Lower leg skin (tissue), 4 donors: ENCODE measurements around the gene ZNF207. TPM values are rescaled to one million over a fixed set of nuclear protein-coding genes. Genes with fewer than 3 reads are reported as not detected.
A peak's percentile ranks its signal among the peaks of the same experiment; 100 is the strongest.

ENCODE experiments used
- DNase-seq, 2 donors: peaks; one replicate each; pipeline ENCODE4 v3.0.0-alpha.2; 2019; ENCODE audit warnings: low spot score in 2 of 2
- H3K4me3 ChIP-seq: fragments of 200-600 bp; sonication (generic); 2 replicates; pipeline ENCODE4 v1.5.1; 2017; ENCODE audit warnings: mild to moderate bottlenecking, low read depth; ENCODE audit not compliant: poor library complexity, severe bottlenecking
- CTCF ChIP-seq, 3 donors: fragments of 450-650 bp; IDR thresholded peaks; one replicate each; pipeline ENCODE4 v1.5.1; 2016; ENCODE audit warnings: antibody characterized with exemption in 3 of 3, mild to moderate bottlenecking in 3 of 3, moderate library complexity in 2 of 3
- POLR2A ChIP-seq, 2 donors: fragments of 450-650 bp; IDR thresholded peaks; one replicate each; pipeline ENCODE4 v1.6.1; 2016 to 2017; ENCODE audit warnings: antibody characterized with exemption in 2 of 2, mild to moderate bottlenecking in 1 of 2, moderate library complexity in 1 of 2
- WGBS, 2 donors: methylation state at CpG; one replicate each; pipeline ENCODE4 v1.1.5; 2018; 5-methylcytosine and 5-hydroxymethylcytosine counted together
- intact Hi-C: fragments of 100-400 bp; cut with DNase I; formaldehyde crosslinking; loops from one replicate; pipeline ENCODE4 v1.15.0; 2023; ENCODE audit warnings: low total_unique reads
- total RNA-seq, 4 donors: library from RNA; depleted of rRNA; stranded (reverse); fragments of >200 nt; gene quantifications; one replicate each; pipeline ENCODE4 v1.1.0, GENCODE V29; 2016

ZNF207 gene
- total RNA-seq, 4 donors from 2014 or later: 93.5 to 158 (median 117) TPM

- no peak overlapping the region for H3K4me3 ChIP-seq
- DNase-seq: peak in 1 of 2 donors; percentile 58
- intact Hi-C loops: no loop called here
- TF ChIP-seq CTCF (IDR thresholded peaks at IDR 0.05): no peak
- TF ChIP-seq POLR2A (IDR thresholded peaks at IDR 0.05): no peak
- WGBS, 2 donors: 69% methylated on average over 8 of the region's 8 CpGs
Measured at GRCh38 chr17:32357615-32358014, 7.7 kb downstream of the ZNF207 start.

GRCh38 chr17:32361270-32361669, 11.3 kb downstream of the ZNF207 start:
- H3K4me3 ChIP-seq: no peak overlapping the region
- intact Hi-C loops: no loop called here
- WGBS, 2 donors: 93 to 95% methylated on average over 1 of the region's 1 CpG
- no peak for DNase-seq
- no peak for TF ChIP-seq POLR2A (IDR thresholded peaks at IDR 0.05)
- no peak for TF ChIP-seq CTCF (IDR thresholded peaks at IDR 0.05)

- TF ChIP-seq CTCF (IDR thresholded peaks at IDR 0.05): no peak
- TF ChIP-seq POLR2A (IDR thresholded peaks at IDR 0.05): no peak
- H3K4me3 ChIP-seq: no peak overlapping the region
- WGBS, 2 donors: 56 to 63% methylated on average over 1 of the region's 1 CpG
- DNase-seq: no peak
- intact Hi-C loops: no loop called here
Measured at GRCh38 chr17:32370426-32370825, 20.5 kb downstream of the ZNF207 start.

GRCh38 chr17:32382526-32383223, 32.7 kb downstream of the ZNF207 start:
- H3K4me3 ChIP-seq: no peak overlapping the region
- WGBS, 2 donors: 94 to 96% methylated on average over 5 of the region's 5 CpGs
- intact Hi-C loops: no loop called here
- DNase-seq: no peak
- TF ChIP-seq POLR2A (IDR thresholded peaks at IDR 0.05): no peak
- no peak for TF ChIP-seq CTCF (IDR thresholded peaks at IDR 0.05)

- no peak overlapping the region for H3K4me3 ChIP-seq
- 90 to 92% methylated on average over 1 of the region's 1 CpG for WGBS, 2 donors
- TF ChIP-seq POLR2A (IDR thresholded peaks at IDR 0.05): no peak
- no peak for TF ChIP-seq CTCF (IDR thresholded peaks at IDR 0.05)
- intact Hi-C loops: no loop called here
- no peak for DNase-seq
Measured at GRCh38 chr17:32383926-32384434, 34.0 kb downstream of the ZNF207 start.

- DNase-seq: no peak
- no peak overlapping the region for H3K4me3 ChIP-seq
- intact Hi-C loops: no loop called here
- WGBS, 2 donors: 87 to 90% methylated on average over 7 of the region's 7 CpGs
- TF ChIP-seq CTCF (IDR thresholded peaks at IDR 0.05) (no peak), POLR2A (IDR thresholded peaks at IDR 0.05) (no peak)
Measured at GRCh38 chr17:32385121-32385520, 35.2 kb downstream of the ZNF207 start.
